Skeletal muscle tissue (tissue), 4 donors: ENCODE results near the gene GRWD1. TPM values are rescaled to one million over a fixed set of nuclear protein-coding genes. Genes with fewer than 3 reads are reported as not detected.
"Not testable (repeated sequence)": the region's sequence is repeated elsewhere in the genome, so short reads cannot be mapped to it uniquely, and the experiment has no call there.

ENCODE experiments used
- H3K27ac ChIP-seq: one replicate; pipeline ENCODE4 v1.7.0; 2013; ENCODE audit warnings: mild to moderate bottlenecking, low read depth, low read length, inconsistent platforms
- H3K27me3 ChIP-seq, 3 donors: one replicate each; pipeline ENCODE4 v1.7.0; 2013; ENCODE audit warnings: low read length in 3 of 3; ENCODE audit not compliant: control insufficient read depth in 3 of 3, insufficient read depth in 3 of 3
- H3K36me3 ChIP-seq, 3 donors: one replicate each; pipeline ENCODE4 v1.7.0; 2013; ENCODE audit warnings: low read length in 3 of 3; ENCODE audit not compliant: control insufficient read depth in 3 of 3, insufficient read depth in 3 of 3
- H3K4me1 ChIP-seq, 3 donors: one replicate each; pipeline ENCODE4 v1.7.0; 2013; ENCODE audit warnings: low read length in 3 of 3, mild to moderate bottlenecking in 3 of 3; ENCODE audit not compliant: control insufficient read depth in 3 of 3, insufficient read depth in 3 of 3
- H3K4me3 ChIP-seq, 3 donors: one replicate each; pipeline ENCODE4 v1.7.0; 2013; ENCODE audit warnings: low read length in 3 of 3
- H3K9ac ChIP-seq, 3 donors: one replicate each; pipeline ENCODE4 v1.7.0; 2013; ENCODE audit warnings: low read length in 3 of 3, mild to moderate bottlenecking in 3 of 3, moderate library complexity in 2 of 3, low read depth in 1 of 3
- H3K9me3 ChIP-seq, 3 donors: one replicate each; pipeline ENCODE4 v1.7.0; 2013; ENCODE audit warnings: low read length in 3 of 3; ENCODE audit not compliant: control insufficient read depth in 3 of 3
- total RNA-seq: library from RNA; depleted of rRNA; stranded (reverse); fragments of >200 nt; gene quantifications from one replicate; pipeline ENCODE4 v1.2.3, GENCODE V29; 2014
- donor health status: Osteomylitis.

The GRWD1 gene
- total RNA-seq, 1 donor from 2014 or later = 8.4 TPM

- no peaks in the 10 kb centered on the region for H3K27me3 ChIP-seq
- peaks cover 15 to 37% (median 34%) of the 10 kb centered on the region in 3 donors for H3K4me1 ChIP-seq
- H3K9me3 ChIP-seq = no peaks in the 10 kb centered on the region
- H3K9ac ChIP-seq = no peak overlapping the region
- no peak overlapping the region for H3K4me3 ChIP-seq
- H3K36me3 ChIP-seq = peaks cover 0 to 4% (median 3%) of the 10 kb centered on the region in 3 donors
- no peak overlapping the region for H3K27ac ChIP-seq
Observed at GRCh38 chr19:48484247-48484893, 38.6 kb downstream of the GRWD1 start.

DNA sequence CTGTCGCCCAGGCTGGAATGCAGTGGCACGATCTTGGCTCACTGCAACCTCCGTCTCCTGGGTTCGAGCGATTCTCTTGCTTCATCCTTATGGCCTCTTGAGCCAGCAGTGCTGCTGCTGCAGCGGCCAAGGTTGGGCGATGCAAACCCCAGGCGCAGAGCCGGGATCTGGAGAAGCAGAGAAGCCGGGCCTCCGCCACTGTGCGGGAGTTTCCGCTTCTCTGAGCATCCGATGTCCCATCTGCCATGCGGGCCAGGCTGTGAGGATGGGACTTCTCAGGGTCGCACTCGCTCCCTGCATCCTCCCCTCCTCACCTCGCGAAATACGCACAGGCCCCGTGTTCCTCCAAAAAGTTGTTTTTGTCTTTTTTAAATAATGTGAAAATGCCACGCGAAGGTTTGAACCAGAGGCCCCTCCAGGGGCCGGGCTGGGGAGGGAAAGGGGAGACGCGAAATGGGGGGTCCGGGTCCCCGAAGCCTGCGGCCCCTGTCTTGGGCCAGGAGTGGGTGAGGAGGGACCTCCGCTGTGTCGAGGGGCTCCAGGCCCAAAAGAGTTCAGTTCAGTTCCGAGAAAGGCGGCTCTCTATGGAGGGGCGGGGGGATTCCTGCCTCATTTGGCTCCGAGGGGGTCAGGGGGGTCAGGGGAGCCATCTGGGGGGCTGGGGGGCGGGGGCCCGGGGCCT is 39.3 kb downstream of the GRWD1 start:
- Histone ChIP-seq H3K27ac (no peak overlapping the region), H3K27me3 (peaks cover 0 to 4% (median 0%) of the 10 kb centered on the region in 3 donors), H3K4me1 (peaks cover 15 to 33% (median 33%) of the 10 kb centered on the region in 3 donors), H3K9me3 (no peaks in the 10 kb centered on the region), H3K4me3 (no peak overlapping the region), H3K36me3 (no peaks in the 10 kb centered on the region), H3K9ac (no peak overlapping the region)

DNA sequence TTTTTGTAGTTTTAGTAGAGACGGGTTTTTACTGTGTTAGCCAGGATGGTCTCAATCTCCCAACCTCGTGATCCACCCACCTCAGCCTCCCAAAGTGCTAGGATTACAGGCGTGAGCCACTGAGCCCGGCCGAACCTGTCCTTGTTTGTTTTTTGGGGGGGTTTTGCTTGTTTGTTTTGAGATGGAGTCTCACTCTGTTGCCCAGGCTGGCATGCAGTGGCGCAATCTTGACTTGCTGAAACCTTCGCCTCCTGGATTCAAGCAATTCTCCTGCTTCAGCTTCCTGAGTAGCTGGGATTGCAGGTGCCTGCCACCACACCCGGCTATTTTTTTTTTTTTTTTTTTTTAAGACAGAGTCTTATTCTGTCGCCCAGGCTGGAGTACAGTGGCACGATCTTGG is 40.9 kb downstream of the GRWD1 start:
- H3K27ac ChIP-seq, H3K36me3 ChIP-seq, H3K9me3 ChIP-seq, H3K9ac ChIP-seq, H3K4me3 ChIP-seq: not testable (repeated sequence)
- Histone ChIP-seq H3K4me1 (peaks cover 10 to 24% (median 22%) of the 10 kb centered on the region in 3 donors), H3K27me3 (peaks cover 8 to 16% (median 10%) of the 10 kb centered on the region in 3 donors)

DNA sequence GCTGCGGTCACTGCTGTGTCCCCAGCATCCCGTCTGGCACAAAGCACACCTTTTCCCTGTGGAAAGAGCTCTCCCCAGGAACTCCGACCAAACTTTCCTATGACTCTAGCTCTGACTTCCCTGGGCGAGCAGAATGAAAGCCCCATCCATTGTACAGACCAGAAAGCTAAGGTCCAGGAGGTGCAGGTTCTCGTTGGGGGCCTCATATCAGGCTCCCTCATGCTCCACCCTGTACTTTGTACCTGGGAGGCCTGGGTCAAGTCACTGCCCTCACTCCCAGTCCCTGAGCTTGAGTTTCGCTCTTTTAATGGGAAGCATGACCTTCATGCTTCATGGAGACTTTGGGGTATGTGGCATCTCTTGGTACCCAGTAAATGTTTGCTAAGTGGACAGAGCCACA is 41.8 kb downstream of the GRWD1 start:
- H3K9me3 ChIP-seq = no peaks in the 10 kb centered on the region
- peaks cover 5 to 15% (median 14%) of the 10 kb centered on the region in 3 donors for H3K4me1 ChIP-seq
- no peak overlapping the region for H3K4me3 ChIP-seq
- H3K9ac ChIP-seq = peak overlapping the region in 2 of 3 donors; percentile 28 to 46
- peaks cover 12 to 22% (median 18%) of the 10 kb centered on the region in 3 donors for H3K27me3 ChIP-seq
- H3K36me3 ChIP-seq = no peaks in the 10 kb centered on the region
- no peak overlapping the region for H3K27ac ChIP-seq

GRCh38 chr19:48487948-48488347 is 42.2 kb downstream of the GRWD1 start:
- H3K9me3 ChIP-seq = no peaks in the 10 kb centered on the region
- H3K4me3 ChIP-seq = no peak overlapping the region
- H3K4me1 ChIP-seq = peaks cover 7 to 15% (median 14%) of the 10 kb centered on the region in 3 donors
- no peaks in the 10 kb centered on the region for H3K36me3 ChIP-seq
- H3K27me3 ChIP-seq = peaks cover 13 to 25% (median 22%) of the 10 kb centered on the region in 3 donors
- no peak overlapping the region for H3K27ac ChIP-seq
- H3K9ac ChIP-seq = peak overlapping the region; percentile 2 to 46 (median 28)

DNA sequence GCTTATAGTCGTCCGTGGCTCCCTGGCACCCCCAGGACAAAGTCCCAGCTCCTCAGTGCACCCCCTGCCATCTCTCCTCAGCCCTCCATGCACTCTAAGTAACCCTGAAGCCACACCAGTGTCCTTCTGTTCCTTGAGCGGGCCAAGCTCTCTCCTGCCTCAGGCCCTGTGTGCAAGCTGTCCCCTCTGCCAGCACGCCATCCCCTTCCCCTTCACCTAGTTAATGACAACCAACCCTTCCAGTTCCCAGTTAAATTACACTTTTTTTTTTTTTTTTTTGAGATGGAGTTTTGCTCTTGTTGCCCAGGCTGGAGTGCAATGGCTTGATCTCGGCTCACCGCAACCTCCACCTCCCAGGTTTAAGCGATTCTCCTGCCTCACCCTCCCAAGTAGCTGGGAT is 42.7 kb downstream of the GRWD1 start:
- not testable (repeated sequence) for H3K4me3 ChIP-seq, H3K9me3 ChIP-seq, H3K27ac ChIP-seq, H3K36me3 ChIP-seq
- Histone ChIP-seq H3K4me1 (peaks cover 7 to 15% (median 14%) of the 10 kb centered on the region in 3 donors), H3K9ac (peak overlapping the region in 2 of 3 donors; percentile 2 to 28), H3K27me3 (peaks cover 13 to 25% (median 22%) of the 10 kb centered on the region in 3 donors)

- H3K9ac ChIP-seq = no peak overlapping the region
- no peak overlapping the region for H3K27ac ChIP-seq
- H3K27me3 ChIP-seq = peaks cover 13 to 34% (median 30%) of the 10 kb centered on the region in 3 donors
- peaks cover 7 to 16% (median 15%) of the 10 kb centered on the region in 3 donors for H3K4me1 ChIP-seq
- no peak overlapping the region for H3K4me3 ChIP-seq
- H3K36me3 ChIP-seq = no peaks in the 10 kb centered on the region
- H3K9me3 ChIP-seq = no peaks in the 10 kb centered on the region
Observed at GRCh38 chr19:48489608-48490216, 43.9 kb downstream of the GRWD1 start.

- H3K27me3 ChIP-seq = peaks cover 13 to 38% (median 34%) of the 10 kb centered on the region in 3 donors
- no peaks in the 10 kb centered on the region for H3K36me3 ChIP-seq
- no peak overlapping the region for H3K27ac ChIP-seq
- H3K4me3 ChIP-seq = no peak overlapping the region
- peaks cover 7 to 16% (median 15%) of the 10 kb centered on the region in 3 donors for H3K4me1 ChIP-seq
- H3K9me3 ChIP-seq = no peaks in the 10 kb centered on the region
- no peak overlapping the region for H3K9ac ChIP-seq
Observed at GRCh38 chr19:48490981-48491792, 45.4 kb downstream of the GRWD1 start.

GRCh38 chr19:48491793-48492123 is 46.0 kb downstream of the GRWD1 start:
- Histone ChIP-seq H3K27ac (no peak overlapping the region), H3K9ac (no peak overlapping the region), H3K27me3 (peaks cover 13 to 40% (median 37%) of the 10 kb centered on the region in 3 donors), H3K4me3 (no peak overlapping the region), H3K36me3 (no peaks in the 10 kb centered on the region), H3K9me3 (no peaks in the 10 kb centered on the region), H3K4me1 (peaks cover 7 to 16% (median 15%) of the 10 kb centered on the region in 3 donors)
